Glomerular visceral epithelial cell (primary cell): Measurements from ENCODE around the gene ZNRF3.
A peak's percentile ranks its signal among the peaks of the same experiment; 100 is the strongest.
"Not testable (repeated sequence)": the region's sequence is repeated elsewhere in the genome, so short reads cannot be mapped to it uniquely, and the experiment has no call there.

ENCODE experiments used
- DNase-seq: peaks from one replicate; pipeline ENCODE4 v3.0.0-alpha.2; 2016; ENCODE audit errors: extremely low spot score

ZNRF3 gene

GRCh38 chr22:28884747-28885350 lies 1.5 kb downstream of the ZNRF3 start:
- peak; percentile 33 for DNase-seq

DNA sequence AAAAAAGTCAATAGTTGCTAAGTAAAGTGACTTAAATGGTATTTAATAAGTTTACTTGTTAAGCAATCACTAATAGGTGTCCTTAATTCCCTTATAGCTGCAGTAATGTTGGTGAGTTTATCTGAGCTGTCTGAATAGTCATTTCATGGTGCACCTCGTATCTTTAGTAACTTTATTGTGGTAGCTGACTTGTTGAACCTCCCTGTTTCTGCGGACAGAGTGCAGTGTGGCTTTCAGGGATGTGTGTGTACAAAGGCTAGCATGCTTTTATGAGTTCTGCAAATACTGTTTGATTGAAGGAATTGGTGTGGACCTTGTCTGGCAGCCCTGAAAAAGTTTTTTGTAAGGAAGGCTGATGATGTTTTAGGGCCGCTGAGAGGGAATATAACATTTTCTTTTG lies 2.6 kb downstream of the ZNRF3 start:
- DNase-seq: no peak

DNA sequence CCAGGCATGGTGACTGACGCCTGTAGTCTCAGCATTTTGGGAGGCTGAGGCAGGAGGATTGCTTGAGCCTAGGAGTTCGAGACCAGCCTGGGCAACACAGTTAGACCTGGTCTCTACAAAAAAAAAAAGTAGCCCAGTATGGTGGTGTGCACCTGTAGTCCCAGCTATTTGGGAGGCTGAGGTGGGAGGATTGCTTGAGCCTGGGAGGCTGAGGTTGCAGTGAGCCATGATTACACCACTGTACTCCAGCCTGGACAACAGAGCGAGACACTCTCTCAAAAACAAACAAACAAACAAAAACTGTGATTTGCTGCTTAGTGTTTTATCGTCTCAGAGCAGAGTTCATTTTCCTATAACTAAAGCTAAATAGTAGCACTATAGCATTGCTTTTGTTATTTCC lies 3.3 kb downstream of the ZNRF3 start:
- not testable (repeated sequence) for DNase-seq

- no peak for DNase-seq
Measured at GRCh38 chr22:28887725-28888459, 4.5 kb downstream of the ZNRF3 start.

GRCh38 chr22:28889478-28890024 lies 6.2 kb downstream of the ZNRF3 start:
- DNase-seq: no peak

- no peak for DNase-seq
Measured at GRCh38 chr22:28891156-28891733, 7.9 kb downstream of the ZNRF3 start.

DNA sequence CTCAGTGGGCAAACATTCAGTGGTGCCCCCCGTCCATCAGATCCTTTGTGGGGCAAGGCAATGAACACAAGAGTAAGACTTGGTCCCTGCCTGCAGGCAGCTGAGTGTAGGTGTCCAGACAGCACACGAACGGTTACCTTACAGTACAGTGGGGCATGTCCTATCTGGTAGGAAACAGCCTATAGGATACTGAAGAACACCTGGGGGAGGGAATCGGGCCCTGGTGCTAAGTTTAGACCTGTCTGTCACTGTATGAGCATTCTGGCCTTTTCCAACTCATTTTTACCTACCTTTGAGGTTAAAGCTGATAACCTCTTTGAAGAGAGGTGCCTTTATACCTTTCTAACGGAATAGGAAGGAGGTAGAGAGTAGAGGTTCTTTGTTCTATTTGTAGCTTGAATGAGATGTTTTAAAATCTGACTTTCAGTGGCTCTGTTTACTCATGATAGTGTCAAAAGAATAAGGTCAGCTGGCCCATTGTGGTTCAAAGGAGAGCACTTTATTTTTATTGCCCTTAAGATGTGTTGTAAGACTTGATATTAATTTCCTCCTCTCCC lies 8.9 kb downstream of the ZNRF3 start:
- DNase-seq: no peak

DNA sequence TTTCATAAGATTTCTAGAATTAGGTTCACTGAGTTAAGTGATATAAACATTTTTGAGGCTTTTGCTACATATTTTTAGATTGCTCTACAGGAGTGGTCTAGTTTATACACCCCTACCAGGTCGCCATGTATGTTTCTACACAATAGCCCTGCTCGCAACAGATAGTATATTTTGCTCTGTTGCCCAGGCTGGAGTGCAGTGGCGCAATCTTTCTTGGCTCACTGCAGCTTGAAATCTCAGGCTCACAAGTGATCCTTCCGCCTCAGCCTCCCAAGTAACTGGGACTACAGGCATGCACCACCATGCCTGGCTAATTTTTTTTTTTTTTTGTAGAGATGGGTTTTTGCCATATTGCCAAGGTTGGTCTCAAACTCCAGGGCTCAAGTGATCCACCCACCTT lies 10.4 kb downstream of the ZNRF3 start:
- DNase-seq: no peak

DNA sequence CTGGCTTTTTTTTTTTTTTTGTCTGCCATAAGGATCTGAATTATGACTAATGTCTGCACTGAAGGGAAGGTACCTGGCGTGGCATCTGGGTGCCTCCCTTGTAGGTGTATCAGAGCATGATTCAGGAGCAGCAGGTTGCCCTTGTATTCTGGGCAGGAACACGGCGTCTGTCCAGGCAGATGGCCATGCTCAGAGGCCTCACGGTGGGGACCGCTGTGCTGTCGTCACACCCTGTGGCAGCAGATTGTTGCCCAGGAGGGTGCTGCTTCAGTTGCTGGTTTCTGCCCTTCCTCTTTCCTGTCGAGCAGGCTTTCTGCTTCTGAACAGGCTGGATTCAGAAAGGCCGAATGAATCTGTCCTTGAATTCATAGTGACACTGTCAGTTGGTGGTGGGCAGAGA lies 11.0 kb downstream of the ZNRF3 start:
- no peak for DNase-seq

DNA sequence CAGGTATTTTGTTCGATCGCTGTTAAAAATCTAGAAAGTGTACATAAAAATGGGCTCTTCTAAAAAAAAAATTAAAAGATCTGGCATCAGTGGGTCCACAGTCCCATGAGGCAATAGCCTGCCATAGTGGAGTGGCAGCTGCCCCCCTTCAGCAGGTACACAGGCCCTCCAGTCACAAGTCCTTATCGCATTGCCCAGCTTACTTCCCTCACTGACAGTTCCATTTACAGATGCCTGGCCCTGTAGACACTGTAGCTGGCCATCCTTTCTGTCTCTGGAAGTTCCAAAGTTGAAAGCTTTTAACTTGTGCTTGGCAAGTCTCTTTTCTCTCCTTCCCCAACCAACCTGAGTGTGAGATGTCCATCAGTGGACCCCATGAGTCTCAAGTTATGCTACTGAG lies 11.4 kb downstream of the ZNRF3 start:
- DNase-seq: no peak

- peak; percentile 41 for DNase-seq
Measured at GRCh38 chr22:28896611-28897010, 13.2 kb downstream of the ZNRF3 start.

GRCh38 chr22:28898233-28898629 lies 14.9 kb downstream of the ZNRF3 start:
- DNase-seq: no peak

DNA sequence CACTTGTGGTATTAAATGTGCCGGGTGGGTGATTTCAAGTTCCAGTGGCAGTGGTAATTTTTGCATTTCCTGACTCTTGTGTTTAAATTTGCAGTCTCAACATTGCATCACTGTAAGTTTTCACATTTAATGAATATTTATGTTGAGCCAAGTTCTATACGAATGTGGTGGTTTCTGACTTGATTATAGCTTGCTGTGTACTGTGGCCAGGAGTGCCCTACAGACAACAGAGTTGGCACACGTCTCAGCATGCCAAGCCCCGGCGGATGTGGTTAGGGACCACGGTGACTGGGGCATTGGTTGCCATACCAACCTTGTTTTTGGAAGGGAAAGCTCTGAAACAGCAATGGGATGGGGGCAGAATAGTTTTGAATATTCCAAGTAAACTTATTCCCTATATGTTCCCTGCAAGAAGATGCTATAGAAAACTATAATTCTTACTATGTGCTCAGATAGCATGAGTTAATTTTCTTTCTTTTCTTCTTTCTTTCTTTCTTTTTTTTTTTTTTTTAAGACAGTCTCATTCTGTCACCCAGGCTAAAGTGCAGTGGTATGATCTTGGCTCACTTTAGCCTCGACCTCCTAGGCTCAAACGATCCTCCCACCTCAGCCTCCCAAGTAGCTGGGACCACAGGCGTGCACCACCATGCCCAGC lies 16.0 kb downstream of the ZNRF3 start:
- peak; percentile 76 for DNase-seq

DNA sequence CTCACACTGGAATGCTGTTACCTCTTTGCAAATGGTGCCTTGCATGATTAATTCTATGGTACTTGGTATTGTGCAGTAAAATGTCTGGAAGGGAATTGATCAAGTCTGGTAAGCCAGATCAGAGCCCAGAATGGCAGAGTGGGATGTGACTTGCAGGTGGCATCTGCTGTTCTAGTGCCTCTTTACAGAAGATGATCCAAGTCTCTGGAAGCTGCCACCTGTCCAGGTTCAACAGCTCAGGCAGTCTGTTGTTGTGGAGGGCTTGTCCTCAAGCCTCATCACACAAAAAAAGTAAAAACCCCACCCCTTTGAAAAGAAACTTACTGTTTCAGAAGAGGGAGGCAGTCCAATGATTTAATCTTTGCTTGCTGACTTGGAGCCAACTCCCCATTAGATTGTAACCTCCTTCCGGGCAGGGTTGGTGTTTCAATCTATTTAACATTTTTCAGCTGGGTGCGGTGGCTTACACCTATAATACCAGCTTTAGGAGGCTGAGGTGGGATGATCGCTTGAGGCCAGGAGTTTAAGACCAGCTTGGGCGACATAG lies 17.1 kb downstream of the ZNRF3 start:
- no peak for DNase-seq

GRCh38 chr22:28902490-28902889 lies 19.1 kb downstream of the ZNRF3 start:
- DNase-seq: no peak

DNA sequence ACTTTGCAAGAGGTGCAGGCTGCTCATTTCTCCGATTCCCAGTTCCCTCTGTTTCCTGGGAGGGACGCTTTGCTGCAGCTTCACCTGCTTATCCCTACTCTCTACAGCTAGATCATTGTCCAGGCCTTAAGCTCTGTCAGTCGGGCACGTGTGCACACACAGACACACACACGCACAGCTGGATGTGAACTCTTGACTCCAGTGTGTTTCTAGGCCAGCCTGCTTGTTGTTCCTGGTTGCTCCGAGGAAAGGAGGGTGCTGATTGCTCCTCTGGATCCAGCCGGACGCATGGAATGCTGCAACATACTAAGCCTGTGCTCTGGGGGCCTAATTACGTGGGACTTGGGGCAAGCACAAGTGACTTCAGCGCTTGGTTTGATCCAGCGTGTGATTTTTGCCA lies 19.7 kb downstream of the ZNRF3 start:
- no peak for DNase-seq

DNA sequence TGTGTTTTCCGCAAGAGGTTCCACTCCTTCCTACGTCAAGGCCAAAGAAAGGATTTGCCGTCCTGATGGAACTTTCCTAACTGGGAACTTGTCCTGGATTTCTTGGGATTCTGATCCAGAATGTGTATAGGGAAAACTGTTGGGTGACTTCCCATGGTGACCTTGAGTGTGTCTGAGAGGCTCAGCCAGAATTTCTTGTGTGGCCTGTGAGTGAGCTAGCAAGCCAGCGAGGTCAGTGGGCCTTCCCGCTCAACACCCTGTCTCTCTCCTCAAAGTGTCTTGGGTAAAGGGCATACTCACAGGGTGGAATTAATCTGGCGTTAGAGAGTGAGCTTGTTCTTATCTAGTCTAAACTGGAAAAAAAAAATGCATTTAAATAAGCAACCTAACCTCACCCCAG lies 20.4 kb downstream of the ZNRF3 start:
- no peak for DNase-seq

GRCh38 chr22:28904211-28904896 lies 21.0 kb downstream of the ZNRF3 start:
- DNase-seq: no peak

GRCh38 chr22:28905256-28905832 lies 22.0 kb downstream of the ZNRF3 start:
- no peak for DNase-seq

- DNase-seq: no peak
Measured at GRCh38 chr22:28906312-28906711, 22.9 kb downstream of the ZNRF3 start.
